H1 (cell line): ENCODE results near the gene AKTIP. TPM values are rescaled to one million over a fixed set of nuclear protein-coding genes. Genes with fewer than 3 reads are reported as not detected.

Experiments
- CTCF ChIA-PET: fragments of 300-600 bp; sonication (Branson Sonifier 250); formaldehyde crosslinking; loops from one replicate; lab custom pipeline; 2021; ENCODE audit not compliant: partially characterized antibody; lab: Charles Lee
- POLR2A ChIA-PET: fragments of 300-600 bp; sonication (Branson Sonifier 250); formaldehyde crosslinking; loops from one replicate; lab custom pipeline; 2021; ENCODE audit warnings: inconsistent platforms; ENCODE audit not compliant: partially characterized antibody; lab: Charles Lee
- DNase-seq, 2 experiments: peaks; one replicate each; pipeline versions ENCODE4 v3.0.0 to v3.0.0-alpha.2; 2010 to 2022; ENCODE audit warnings: low spot score in 2 of 2, low read depth in 1 of 2, mixed read lengths in 1 of 2
- FAIRE-seq: peaks from 2 replicates; lab custom pipeline; 2011; peaks lifted over from hg19 to GRCh38; lab: Jason Lieb, UNC
- H2AFZ ChIP-seq: 2 replicates; pipeline ENCODE4 v1.8.1; 2012; ENCODE audit warnings: low read length, inconsistent platforms
- H2AK5ac ChIP-seq: 2 replicates; pipeline ENCODE4 v1.6.1; 2013; ENCODE audit warnings: low read depth, low read length
- H2BK120ac ChIP-seq: replicated peaks from 2 replicates; pipeline ENCODE3; 2013; ENCODE audit warnings: low read depth, low read length, inconsistent platforms
- H2BK12ac ChIP-seq: 2 replicates; pipeline ENCODE4 v1.6.1; 2013; ENCODE audit warnings: low read depth, low read length
- H2BK15ac ChIP-seq: 2 replicates; pipeline ENCODE4 v1.6.1; 2013; ENCODE audit warnings: low read length
- H2BK20ac ChIP-seq: 2 replicates; pipeline ENCODE4 v1.6.1; 2013; ENCODE audit warnings: low read length
- H2BK5ac ChIP-seq: 2 replicates; pipeline ENCODE4 v1.6.1; 2013; ENCODE audit warnings: low read depth, low read length
- H3K14ac ChIP-seq: 2 replicates; pipeline ENCODE4 v1.6.1; 2013; ENCODE audit warnings: inconsistent platforms; ENCODE audit not compliant: insufficient read length
- H3K18ac ChIP-seq: 2 replicates; pipeline ENCODE4 v1.6.1; 2013; ENCODE audit warnings: low read length; ENCODE audit errors: extremely low read depth
- H3K23ac ChIP-seq: 2 replicates; pipeline ENCODE4 v1.6.1; 2013; ENCODE audit warnings: inconsistent platforms; ENCODE audit not compliant: insufficient read length
- H3K23me2 ChIP-seq: 2 replicates; pipeline ENCODE4 v1.6.1; 2013; ENCODE audit warnings: low read depth, low read length
- H3K27ac ChIP-seq: 2 replicates; pipeline ENCODE4 v1.6.1; 2011; ENCODE audit warnings: low read depth, low read length, inconsistent platforms
- H3K27me3 ChIP-seq, 4 experiments: replicated peaks in 1 of 4; 1 replicate in 1 of 4; 2 replicates in 3 of 4; pipeline versions ENCODE4 v1.6.1 to v1.8.1; 2011 to 2013; ENCODE audit warnings: low read length in 3 of 4, mild to moderate bottlenecking in 3 of 4, inconsistent platforms in 2 of 4, mixed read lengths in 2 of 4, moderate library complexity in 1 of 4; ENCODE audit not compliant: control insufficient read depth in 3 of 4, insufficient read depth in 3 of 4; ENCODE audit errors: extremely low read depth in 1 of 4
- H3K36me3 ChIP-seq, 4 experiments: 2 replicates each; pipeline versions ENCODE4 v1.6.1 to v1.8.1; 2011 to 2013; ENCODE audit warnings: mild to moderate bottlenecking in 4 of 4, low read length in 3 of 4, moderate library complexity in 2 of 4, control low read depth in 1 of 4, inconsistent platforms in 1 of 4; ENCODE audit not compliant: insufficient read depth in 4 of 4, control insufficient read depth in 2 of 4
- H3K4ac ChIP-seq: replicated peaks from 2 replicates; pipeline ENCODE3; 2013; ENCODE audit warnings: low read length, low read depth, mixed read lengths, inconsistent platforms; ENCODE audit not compliant: insufficient read length
- H3K4me1 ChIP-seq, 4 experiments: replicated peaks in 1 of 4; 1 replicate in 1 of 4; 2 replicates in 3 of 4; pipeline versions ENCODE4 v1.6.1 to v1.8.1; 2011 to 2013; ENCODE audit warnings: low read length in 3 of 4, inconsistent platforms in 2 of 4, mixed read lengths in 1 of 4; ENCODE audit not compliant: insufficient read depth in 4 of 4, control insufficient read depth in 3 of 4
- H3K4me2 ChIP-seq, 2 experiments: 2 replicates each; pipeline versions ENCODE4 v1.6.1 to v1.8.1; 2011 to 2013; ENCODE audit warnings: low read depth in 2 of 2, low read length in 2 of 2, control low read depth in 1 of 2, inconsistent platforms in 1 of 2, mild to moderate bottlenecking in 1 of 2; ENCODE audit not compliant: insufficient read depth in 1 of 2
- H3K4me3 ChIP-seq, 4 experiments: fragments of 200-600, 300-600 bp in 1 of 4; sonication (generic), shearing (Covaris generic), sonication (Bioruptor Twin) in 1 of 4; 2 replicates each; pipeline versions ENCODE4 v1.5.1 to v1.8.1; 2011 to 2016; ENCODE audit warnings: low read length in 4 of 4, low read depth in 3 of 4, control low read depth in 2 of 4, inconsistent platforms in 2 of 4, mild to moderate bottlenecking in 2 of 4, mixed read lengths in 1 of 4, moderate library complexity in 1 of 4; ENCODE audit not compliant: insufficient read depth in 2 of 4; ENCODE audit errors: extremely low read depth in 1 of 4
- H3K56ac ChIP-seq: replicated peaks from 2 replicates; pipeline ENCODE3; 2013; ENCODE audit warnings: low read depth, mild to moderate bottlenecking, mixed read lengths, low read length, inconsistent platforms; ENCODE audit not compliant: insufficient read length
- H3K79me1 ChIP-seq: 2 replicates; pipeline ENCODE4 v1.6.1; 2013; ENCODE audit warnings: low read depth, low read length, control low read depth
- H3K79me2 ChIP-seq, 2 experiments: 2 replicates each; pipeline versions ENCODE4 v1.6.1 to v1.8.1; 2012 to 2013; ENCODE audit warnings: low read length in 2 of 2, mild to moderate bottlenecking in 2 of 2, inconsistent platforms in 1 of 2; ENCODE audit not compliant: insufficient read depth in 2 of 2, control insufficient read depth in 1 of 2
- H3K9ac ChIP-seq, 4 experiments: replicated peaks in 1 of 4; 1 replicate in 1 of 4; 2 replicates in 3 of 4; pipeline versions ENCODE4 v1.6.1 to v1.8.1; 2011 to 2013; ENCODE audit warnings: low read depth in 3 of 4, low read length in 3 of 4, control low read depth in 2 of 4, mild to moderate bottlenecking in 2 of 4, moderate library complexity in 2 of 4, inconsistent platforms in 1 of 4; ENCODE audit errors: extremely low read depth in 1 of 4
- H3K9me3 ChIP-seq, 2 experiments: 2 replicates each; pipeline versions ENCODE4 v1.6.1 to v1.8.1; 2012 to 2013; ENCODE audit warnings: mild to moderate bottlenecking in 2 of 2, moderate library complexity in 2 of 2, control low read depth in 1 of 2, inconsistent platforms in 1 of 2, low read depth in 1 of 2, low read length in 1 of 2, mixed read lengths in 1 of 2; ENCODE audit not compliant: insufficient read depth in 2 of 2
- H4K20me1 ChIP-seq, 2 experiments: replicated peaks in 1 of 2; 2 replicates each; pipeline versions ENCODE3 to v1.8.1; 2011 to 2013; ENCODE audit warnings: inconsistent platforms in 2 of 2, low read length in 2 of 2, mild to moderate bottlenecking in 1 of 2; ENCODE audit not compliant: insufficient read depth in 2 of 2, control insufficient read depth in 1 of 2
- H4K5ac ChIP-seq: 2 replicates; pipeline ENCODE4 v1.6.1; 2013; ENCODE audit warnings: low read length, low read depth, mixed read lengths, inconsistent platforms; ENCODE audit not compliant: insufficient read length
- H4K8ac ChIP-seq: 2 replicates; pipeline ENCODE4 v1.8.0; 2013; ENCODE audit warnings: mild to moderate bottlenecking, moderate library complexity, low read length, inconsistent platforms; ENCODE audit not compliant: insufficient read depth; ENCODE audit errors: extremely low read depth
- H4K91ac ChIP-seq: replicated peaks from 2 replicates; pipeline ENCODE3; 2013; ENCODE audit warnings: low read length, mixed read lengths, inconsistent platforms; ENCODE audit not compliant: insufficient read length
- BCL11A ChIP-seq, 2 experiments: IDR thresholded peaks; one replicate each; pipeline ENCODE4 v1.6.1; 2011; ENCODE audit warnings: low read depth in 2 of 2, low read length in 2 of 2, mild to moderate bottlenecking in 2 of 2
- WGBS, 2 experiments: shearing (Covaris generic) in 1 of 2; methylation state at CpG; one replicate each; pipeline versions ENCODE4 v1.1.6 to v1.1.7; 2013 to 2015; ENCODE audit warnings: low lambda C conversion rate in 2 of 2, mixed read lengths in 2 of 2, inconsistent platforms in 1 of 2, low coverage in 1 of 2, missing lambda C conversion rate in 1 of 2; ENCODE audit not compliant: insufficient replicate concordance in 2 of 2, insufficient coverage in 1 of 2, insufficient read length in 1 of 2; ENCODE audit errors: extremely low coverage in 1 of 2, missing lambda C conversion rate in 1 of 2; 5-methylcytosine and 5-hydroxymethylcytosine counted together
- polyA plus RNA-seq, 7 experiments: library from polyadenylated mRNA; depleted of rRNA in 3 of 7; stranded (reverse) in 5 of 7; unstranded in 2 of 7; fragments of >200 nt in 5 of 7; fragments of 200-250 nt in 2 of 7; gene quantifications; 1 replicate in 5 of 7; 2 replicates in 1 of 7; 4 replicates in 1 of 7; pipeline versions ENCODE4 v1.2.1 to v1.2.3, GENCODE V29; 2011 to 2013; ENCODE audit warnings: missing spikeins in 2 of 7, mixed read lengths in 2 of 7
- total RNA-seq: library from RNA; stranded (reverse); fragmentation: NEBNext Ultra II Directional; extraction: Animal tissue kit (Norgen Biotek cat#: 25700); gene quantifications from 2 replicates; pipeline ENCODE4 v1.2.1, GENCODE V29; 2021

Gene AKTIP
- total and polyA plus RNA-seq, 2 of the 8 experiments (the other 6 are each of a cell fraction or from before 2014, with no cell fraction given) = 15.0 to 15.6 TPM

GRCh38 chr16:53446090-53446489 is 56.9 kb downstream of the AKTIP start:
- TF ChIP-seq BCL11A (IDR thresholded peaks at IDR 0.05; ENCODE audit: low read depth in 2 of 2, low read length in 2 of 2) = no peak
- Histone ChIP-seq H2BK15ac (no peak overlapping the region), H4K8ac (no peak overlapping the region), H4K20me1 (no peaks in the 10 kb centered on the region), H4K5ac (no peak overlapping the region), H3K27ac (no peak overlapping the region), H2BK12ac (no peak overlapping the region), H3K79me1 (no peaks in the 10 kb centered on the region), H2AFZ (no peak overlapping the region), H3K14ac (no peak overlapping the region), H3K18ac (no peak overlapping the region), H3K4me3 (no peak overlapping the region), H2AK5ac (no peak overlapping the region), H2BK20ac (no peak overlapping the region), H3K27me3 (no peaks in the 10 kb centered on the region), H3K36me3 (peaks cover 0 to 19% (median 4%) of the 10 kb centered on the region in 4 experiments; a peak in 4 of 8 replicates), H3K4me2 (no peak overlapping the region), H3K9ac (no peak overlapping the region), H3K79me2 (no peaks in the 10 kb centered on the region), H2BK5ac (no peak overlapping the region), H3K4ac (no peak overlapping the region), H3K23me2 (no peaks in the 10 kb centered on the region), H3K56ac (no peak overlapping the region), H3K9me3 (no peaks in the 10 kb centered on the region), H3K4me1 (no peaks in the 10 kb centered on the region), H2BK120ac (no peak overlapping the region), H4K91ac (no peak overlapping the region), H3K23ac (no peak overlapping the region)
- no peak for FAIRE-seq
- ChIA-PET POLR2A (interaction anchor here (0.6 to 1.0 kb wide), 2 partner anchors 29 to 146 kb away, joined by 3 read pairs; no protein-coding TSS in a partner anchor), CTCF (interaction anchor here (0.7 to 1.2 kb wide), 4 partner anchors 9 to 1647 kb away, joined by 3 to 7 read pairs (median 3); no protein-coding TSS in a partner anchor)
- 97% methylated on average over 3 of the region's 3 CpGs; no CpG with 5 or more reads in 1 of the 2 experiments for WGBS, 2 experiments
- no peak for DNase-seq
